HCT116 (cell line): ENCODE measurements around the gene SOST. TPM values are rescaled to one million over a fixed set of nuclear protein-coding genes. Genes with fewer than 3 reads are reported as not detected.

Experiments
- ATAC-seq: fragments of 200-7000 bp; cut with Tn5 transposase; 2 replicates; pipeline ENCODE4 v1.9.1; 2020; ENCODE audit warnings: mild to moderate bottlenecking, moderate library complexity
- BruUV-seq: library from RNA; stranded (reverse); fragments of 400-500 nt; replicated peaks from 2 replicates; lab custom pipeline; 2021; lab: Mats Ljungman, UMichigan
- CTCF ChIA-PET: fragments of 300-600 bp; sonication (Branson Sonifier 250); formaldehyde crosslinking; loops from one replicate; lab custom pipeline; 2021; ENCODE audit warnings: antibody characterized with exemption; lab: Charles Lee
- POLR2A ChIA-PET: fragments of 300-600, 350-600 bp; sonication (Branson Sonifier 250); formaldehyde crosslinking; loops from one replicate; lab custom pipeline; 2021; ENCODE audit warnings: antibody characterized with exemption; lab: Charles Lee
- RAD21 ChIA-PET, 2 experiments: fragments of 300-600 bp; sonication (Branson Sonifier 250); formaldehyde crosslinking; loops; one replicate each; lab custom pipeline; 2023; ENCODE audit warnings: low total read pairs in 2 of 2; ENCODE audit not compliant: uncharacterized antibody in 2 of 2, unreplicated experiment in 2 of 2, low non-redundant PET in 1 of 2; lab: Charles Lee
- DNase-seq: peaks from one replicate; pipeline ENCODE4 v3.0.0-alpha.2; 2010; ENCODE audit warnings: low read depth, low spot score
- H2AFZ ChIP-seq: fragments of 200-600 bp; shearing (Covaris generic), sonication (generic); 2 replicates; pipeline ENCODE4 v1.6.1; 2017; ENCODE audit warnings: low read depth, mixed run types, mixed read lengths, antibody characterized with exemption, low read length; ENCODE audit not compliant: poor library complexity, severe bottlenecking
- H3K27ac ChIP-seq: 2 replicates; pipeline ENCODE4 v1.5.1; 2012; ENCODE audit warnings: low read depth, low read length
- H3K27me3 ChIP-seq: fragments of 200-600 bp; sonication (generic); 2 replicates; pipeline ENCODE4 v1.6.1; 2016; ENCODE audit warnings: mixed run types, low read length, mixed read lengths; ENCODE audit not compliant: insufficient read depth
- H3K36me3 ChIP-seq, 2 experiments: fragments of 200-500 bp in 1 of 2; fragments of 200-600 bp in 1 of 2; sonication (Bioruptor generic) in 1 of 2; sonication (generic) in 1 of 2; 2 replicates each; pipeline versions ENCODE4 v1.5.1 to v1.6.1; 2014 to 2016; ENCODE audit warnings: low read length in 2 of 2, inconsistent platforms in 1 of 2, mixed read lengths in 1 of 2, mixed run types in 1 of 2; ENCODE audit not compliant: insufficient read depth in 2 of 2, control insufficient read depth in 1 of 2
- H3K4me1 ChIP-seq, 2 experiments: fragments of 200-600 bp in 1 of 2; sonication (generic) in 1 of 2; 2 replicates each; pipeline versions ENCODE4 v1.5.1 to v1.6.1; 2012 to 2017; ENCODE audit warnings: low read length in 2 of 2, inconsistent platforms in 1 of 2, mild to moderate bottlenecking in 1 of 2, mixed read lengths in 1 of 2, mixed run types in 1 of 2, moderate library complexity in 1 of 2; ENCODE audit not compliant: insufficient read depth in 2 of 2, control insufficient read depth in 1 of 2
- H3K4me2 ChIP-seq: fragments of 200-600 bp; sonication (generic); 2 replicates; pipeline ENCODE4 v1.6.1; 2017; ENCODE audit warnings: mixed run types, low read length, mixed read lengths
- H3K4me3 ChIP-seq, 2 experiments: fragments of 200-600 bp in 1 of 2; sonication (generic) in 1 of 2; replicated peaks in 1 of 2; 2 replicates each; pipeline ENCODE4 v1.5.1; 2011 to 2016; ENCODE audit warnings: low read length in 2 of 2, control low read depth in 1 of 2, low read depth in 1 of 2, mild to moderate bottlenecking in 1 of 2, mixed read lengths in 1 of 2, mixed run types in 1 of 2
- H3K79me2 ChIP-seq: fragments of 200-600 bp; sonication (generic); 2 replicates; pipeline ENCODE4 v1.6.1; 2017; ENCODE audit warnings: mild to moderate bottlenecking, mixed run types, low read length, moderate library complexity, mixed read lengths; ENCODE audit not compliant: insufficient read depth
- H3K9ac ChIP-seq: fragments of 200-600 bp; sonication (generic); 2 replicates; pipeline ENCODE4 v1.6.1; 2016; ENCODE audit warnings: low read length, mixed read lengths
- H3K9me2 ChIP-seq: fragments of 200-600 bp; sonication (generic), shearing (Covaris generic); 2 replicates; pipeline ENCODE4 v1.6.1; 2017; ENCODE audit warnings: mixed run types, mild to moderate bottlenecking, moderate library complexity; ENCODE audit not compliant: insufficient read depth
- H3K9me3 ChIP-seq, 2 experiments: fragments of 200-500 bp in 1 of 2; fragments of 200-600 bp in 1 of 2; sonication (Bioruptor generic) in 1 of 2; sonication (generic) in 1 of 2; 2 replicates each; pipeline ENCODE4 v1.6.1; 2014 to 2017; ENCODE audit warnings: low read length in 2 of 2, mixed read lengths in 2 of 2, inconsistent platforms in 1 of 2, low read depth in 1 of 2, mild to moderate bottlenecking in 1 of 2, mixed run types in 1 of 2, moderate library complexity in 1 of 2; ENCODE audit not compliant: control insufficient read depth in 1 of 2, insufficient read depth in 1 of 2
- H4K20me1 ChIP-seq: fragments of 200-600 bp; sonication (generic), shearing (Covaris generic); 2 replicates; pipeline ENCODE4 v1.6.1; 2017; ENCODE audit warnings: mixed run types, mild to moderate bottlenecking, moderate library complexity; ENCODE audit not compliant: insufficient read depth
- CEBPB ChIP-seq: IDR thresholded peaks from 2 replicates; pipeline ENCODE4 v1.6.1; 2012; ENCODE audit warnings: low read depth
- CTCF ChIP-seq, 3 experiments: fragments of 200-600 bp in 1 of 3; sonication (generic) in 1 of 3; IDR thresholded peaks in 2 of 3; conservative IDR thresholded peaks in 1 of 3; 2 replicates each; pipeline ENCODE4 v1.5.1; 2012 to 2017; ENCODE audit warnings: low read depth in 2 of 3, low read length in 2 of 3, antibody characterized with exemption in 1 of 3, borderline replicate concordance in 1 of 3, control low read depth in 1 of 3, mild to moderate bottlenecking in 1 of 3, mixed read lengths in 1 of 3, mixed run types in 1 of 3, moderate library complexity in 1 of 3; ENCODE audit not compliant: insufficient read depth in 1 of 3
- EGR1 ChIP-seq: IDR thresholded peaks from 2 replicates; pipeline ENCODE4 v1.6.1; 2012; ENCODE audit warnings: low read depth
- ELF1 ChIP-seq: IDR thresholded peaks from 2 replicates; pipeline ENCODE4 v1.6.1; 2012; ENCODE audit warnings: low read depth, borderline replicate concordance
- FOSL1 ChIP-seq: IDR thresholded peaks from 2 replicates; pipeline ENCODE4 v1.6.1; 2012; ENCODE audit warnings: low read depth
- POLR2AphosphoS5 ChIP-seq: IDR thresholded peaks from 2 replicates; pipeline ENCODE4 v1.6.1; 2011; ENCODE audit warnings: mild to moderate bottlenecking, low read depth, low read length, moderate library complexity
- RAD21 ChIP-seq: IDR thresholded peaks from 2 replicates; pipeline ENCODE4 v1.6.1; 2012; ENCODE audit warnings: low read depth, mild to moderate bottlenecking
- SIN3A ChIP-seq: IDR thresholded peaks from 2 replicates; pipeline ENCODE4 v1.6.1; 2012; ENCODE audit warnings: low read depth
- SRF ChIP-seq: IDR thresholded peaks from 2 replicates; pipeline ENCODE4 v1.6.1; 2012; ENCODE audit warnings: low read depth
- ZBTB33 ChIP-seq: IDR thresholded peaks from 2 replicates; pipeline ENCODE4 v1.6.1; 2011; ENCODE audit warnings: mild to moderate bottlenecking, low read length, moderate library complexity; ENCODE audit not compliant: insufficient replicate concordance; ENCODE audit errors: extremely low read depth
- ZNF274 ChIP-seq: fragments of 200-500 bp; sonication (Bioruptor generic); IDR thresholded peaks from 2 replicates; pipeline ENCODE4 v1.6.1; 2014; ENCODE audit warnings: mild to moderate bottlenecking, low read depth, low read length, inconsistent platforms
- intact Hi-C: fragments of 100-400 bp; cut with micrococcal nuclease; formaldehyde crosslinking; loops from 2 replicates; pipeline ENCODE4 v1.10.0; 2022
- total RNA-seq: library from RNA; stranded (reverse); gene quantifications from one replicate; pipeline ENCODE4 v1.2.1, GENCODE V29; 2021; ENCODE audit not compliant: unreplicated experiment

SOST gene
- total RNA-seq, 1 experiment from 2014 or later, result not detected

GRCh38 chr17:43789482-43789881 lies 30.9 kb upstream of the SOST start:
- no peaks in the 10 kb centered on the region for H3K36me3 ChIP-seq
- CTCF ChIA-PET, result interaction anchor here (1.5 to 3.1 kb wide), 2 partner anchors 51 to 57 kb away, joined by 9 to 13 read pairs; partner anchors contain the start of gene CD300LG
- RAD21 ChIA-PET, result no interaction called here
- H3K27me3 ChIP-seq, result no peaks in the 10 kb centered on the region
- intact Hi-C loops, result no loop called here
- H2AFZ ChIP-seq, result no peak overlapping the region
- POLR2A ChIA-PET, result no interaction called here
- H3K27ac ChIP-seq, result no peak overlapping the region
- H3K4me3 ChIP-seq, result no peak overlapping the region
- no peak for DNase-seq
- no peaks in the 10 kb centered on the region for H3K9me2 ChIP-seq
- H3K9me3 ChIP-seq, result no peaks in the 10 kb centered on the region
- H3K79me2 ChIP-seq, result no peaks in the 10 kb centered on the region
- H3K4me2 ChIP-seq, result no peak overlapping the region
- no TSS peak for BruUV-seq
- TF ChIP-seq CEBPB, result no peak
- TF ChIP-seq ZBTB33, result no peak
- no peak for TF ChIP-seq SRF
- peaks cover 10 to 12% of the 10 kb centered on the region in 2 experiments for H3K4me1 ChIP-seq
- no peak for ATAC-seq
- no peak overlapping the region for H3K9ac ChIP-seq
- no peaks in the 10 kb centered on the region for H4K20me1 ChIP-seq

GRCh38 chr17:43788540-43788939 lies 29.9 kb upstream of the SOST start:
- Histone ChIP-seq H3K79me2 (no peaks in the 10 kb centered on the region), H3K27ac (no peak overlapping the region), H3K27me3 (no peaks in the 10 kb centered on the region), H3K9me3 (no peaks in the 10 kb centered on the region), H3K9ac (no peak overlapping the region), H3K9me2 (no peaks in the 10 kb centered on the region), H3K4me1 (peaks cover 10 to 12% of the 10 kb centered on the region in 2 experiments), H3K4me3 (no peak overlapping the region), H2AFZ (no peak overlapping the region), H3K36me3 (no peaks in the 10 kb centered on the region), H4K20me1 (no peaks in the 10 kb centered on the region), H3K4me2 (no peak overlapping the region)
- RAD21 ChIA-PET, result no interaction called here
- CTCF ChIA-PET, result interaction anchor here (2.0 kb wide), 1 partner anchor 58 kb away, joined by 6 read pairs; the partner anchor contains the start of gene CD300LG
- no TSS peak for BruUV-seq
- no peak for TF ChIP-seq POLR2AphosphoS5
- TF ChIP-seq CTCF (IDR thresholded peaks at IDR 0.05 in 2 of 3, conservative IDR thresholded peaks at IDR 0.05 in 1 of 3; ENCODE audit: borderline replicate concordance in 1 of 3, insufficient read depth in 1 of 3, low read depth in 2 of 3, low read length in 2 of 3), result no peak
- no peak for TF ChIP-seq SIN3A
- TF ChIP-seq ELF1, result no peak
- TF ChIP-seq FOSL1, result no peak
- no peak for TF ChIP-seq EGR1
- no peak for TF ChIP-seq CEBPB
- TF ChIP-seq RAD21, result no peak
- no peak for TF ChIP-seq ZNF274
- DNase-seq (no peak), ATAC-seq (no peak)
- POLR2A ChIA-PET, result no interaction called here
- intact Hi-C loops, result no loop called here
